G401 (cell line): Measurements from ENCODE around the gene WWP2. TPM values are rescaled to one million over a fixed set of nuclear protein-coding genes. Genes with fewer than 3 reads are reported as not detected.
"Not testable (repeated sequence)": the region's sequence is repeated elsewhere in the genome, so short reads cannot be mapped to it uniquely, and the experiment has no call there.

Source experiments
- DNase-seq: peaks from one replicate; pipeline ENCODE4 v3.0.0-alpha.2; 2015; ENCODE audit warnings: low spot score
- in situ Hi-C: cut with HindIII; loops from 2 replicates; pipeline ENCODE4 v1.10.0; 2016; ENCODE audit warnings: low sequenced_read_pairs, mixed read lengths
- total RNA-seq: library from RNA; depleted of rRNA; stranded (reverse); fragments of >200 nt; shearing (Covaris generic); gene quantifications from 2 replicates; pipeline ENCODE4 v1.2.3, GENCODE V29; 2014

The WWP2 gene
- total RNA-seq, 1 experiment from 2014 or later = 24.3 TPM

DNA sequence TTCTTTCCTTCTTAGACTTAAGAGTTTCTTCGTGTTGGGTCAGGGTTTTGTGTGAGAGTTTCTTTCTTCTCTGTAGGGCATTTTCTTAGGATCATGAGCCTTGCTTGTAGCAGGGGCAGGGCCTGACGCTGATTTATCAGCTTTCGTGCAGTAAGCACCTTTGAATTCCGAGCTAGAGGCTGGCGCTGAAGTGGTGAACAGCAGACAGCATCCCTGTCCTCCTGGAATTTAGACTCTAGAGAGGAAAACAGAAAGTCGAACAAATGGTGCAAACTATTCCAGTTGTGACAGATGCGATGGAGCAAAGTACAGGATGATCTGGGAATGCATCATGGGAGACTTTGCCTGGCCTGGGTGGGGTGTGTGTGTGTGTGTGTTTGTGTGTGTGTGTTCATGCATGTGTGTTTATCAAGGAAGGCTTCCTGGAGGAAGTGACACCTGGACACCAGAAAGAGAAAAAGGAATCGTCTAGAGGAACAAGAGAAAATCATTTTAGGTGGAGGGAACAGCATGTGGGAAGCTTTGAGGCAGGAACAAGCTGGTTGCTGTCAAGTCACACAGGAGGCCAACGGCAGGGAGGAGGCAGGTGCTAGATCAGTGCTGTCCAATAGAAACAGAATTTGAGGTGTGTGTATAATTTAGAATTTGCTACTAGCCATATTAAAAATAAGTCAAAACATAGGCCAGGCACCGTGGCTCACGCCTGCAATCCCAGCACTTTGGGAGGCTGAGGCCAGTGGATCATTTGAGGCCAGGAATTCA lies 60.2 kb downstream of the WWP2 start:
- in situ Hi-C loops = no loop called here
- no peak for DNase-seq

DNA sequence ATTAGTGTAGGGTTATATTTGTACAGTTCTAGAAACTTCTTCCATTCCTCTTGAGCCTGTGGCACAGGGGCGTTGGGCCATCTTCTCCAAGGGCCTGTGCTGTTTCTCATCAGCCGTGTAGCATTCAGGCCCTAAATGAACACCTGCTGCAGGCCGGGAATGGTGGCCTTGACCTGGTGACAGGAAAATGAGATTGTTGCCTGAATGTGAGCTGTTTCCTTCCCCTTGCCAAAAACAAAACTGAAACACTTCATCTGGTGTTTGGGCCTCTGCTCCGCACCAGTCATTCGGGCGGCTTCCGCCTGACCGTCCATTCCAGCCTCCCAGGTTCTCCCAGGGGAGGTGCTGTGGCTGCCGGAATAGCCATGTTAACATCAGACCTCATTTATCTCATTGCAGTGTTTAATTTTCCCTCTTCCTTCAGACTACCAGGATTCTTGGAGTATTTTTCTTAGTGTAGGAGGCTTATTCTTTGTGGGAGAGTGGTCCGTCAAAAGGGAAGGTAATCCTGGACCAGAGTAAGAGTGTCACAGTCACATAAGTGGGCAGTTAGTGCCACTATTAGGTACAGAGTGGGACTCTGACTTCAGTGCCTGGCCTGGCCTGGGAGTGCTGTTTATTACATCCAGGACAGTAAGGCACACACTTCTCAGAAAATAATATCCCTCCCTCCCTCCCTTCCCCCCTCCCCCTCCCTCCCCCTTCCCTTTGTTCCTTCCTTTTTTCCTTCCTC lies 61.9 kb downstream of the WWP2 start:
- no peak for DNase-seq
- in situ Hi-C loops = no loop called here

DNA sequence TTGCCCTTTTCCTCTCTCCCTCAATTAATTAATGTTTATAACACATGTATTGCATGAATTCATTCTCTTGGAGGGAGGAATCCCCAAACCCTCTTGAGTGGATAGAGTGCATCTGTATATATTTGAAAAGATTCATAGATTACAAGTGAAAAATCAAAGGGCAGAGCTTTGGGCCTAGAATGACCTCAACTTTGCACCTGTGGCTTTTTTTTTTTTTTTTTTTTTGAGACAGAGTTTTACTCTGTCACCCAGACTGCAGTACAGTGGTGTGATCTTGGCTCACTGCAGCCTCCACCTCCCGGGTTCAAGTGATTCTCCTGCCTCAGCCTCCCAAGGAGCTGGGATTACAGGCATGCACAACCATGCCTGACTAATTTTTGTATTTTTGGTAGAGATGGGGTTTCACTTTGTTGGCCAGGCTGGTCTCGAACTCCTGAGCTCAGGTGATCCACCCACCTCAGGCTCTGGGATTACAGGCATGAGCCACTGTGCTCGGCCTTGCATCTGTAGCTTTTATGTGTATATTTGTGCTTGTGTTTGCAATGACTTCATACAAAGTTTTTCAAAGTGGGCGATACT lies 62.5 kb downstream of the WWP2 start:
- DNase-seq, in situ Hi-C loops: not testable (repeated sequence)

DNA sequence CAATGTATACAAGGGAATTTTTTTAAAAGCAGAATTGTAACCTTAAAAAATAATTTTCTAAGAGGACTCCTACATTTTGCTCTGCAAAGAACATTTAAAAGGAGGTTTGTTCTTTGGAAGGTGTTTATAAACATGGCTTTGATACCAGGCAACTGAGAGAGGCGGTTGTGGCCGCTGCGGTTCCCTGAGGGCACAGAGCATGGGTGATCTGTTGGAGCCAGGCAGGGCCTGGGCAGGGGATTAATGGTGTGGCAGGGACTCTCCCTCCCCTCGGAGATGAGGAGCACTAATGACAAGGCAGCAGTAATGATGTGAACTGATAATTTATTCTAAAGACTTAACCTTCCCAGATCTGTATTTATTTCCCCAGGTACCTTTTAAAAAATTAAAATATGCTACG lies 65.4 kb downstream of the WWP2 start:
- no peak for DNase-seq
- in situ Hi-C loops = no loop called here

DNA sequence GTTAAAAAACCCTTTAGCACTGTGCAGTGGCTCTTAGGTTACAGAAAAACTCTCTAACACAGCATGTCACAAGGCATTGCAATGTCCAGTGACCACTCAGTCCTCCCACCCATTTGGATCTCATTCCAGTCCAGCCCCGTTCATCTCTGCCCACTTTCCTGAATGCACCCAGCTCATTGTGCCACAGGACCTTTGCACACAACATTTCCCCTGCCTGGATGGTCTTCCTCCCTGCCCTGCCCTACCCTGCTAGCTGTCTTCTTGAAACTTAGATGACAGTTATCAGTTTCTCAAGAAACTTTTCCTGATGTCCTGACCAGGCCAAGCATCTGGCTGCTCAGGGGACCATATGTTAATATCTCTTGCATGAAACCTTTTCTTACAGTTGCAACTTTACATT lies 67.2 kb downstream of the WWP2 start:
- in situ Hi-C loops = no loop called here
- DNase-seq = no peak

DNA sequence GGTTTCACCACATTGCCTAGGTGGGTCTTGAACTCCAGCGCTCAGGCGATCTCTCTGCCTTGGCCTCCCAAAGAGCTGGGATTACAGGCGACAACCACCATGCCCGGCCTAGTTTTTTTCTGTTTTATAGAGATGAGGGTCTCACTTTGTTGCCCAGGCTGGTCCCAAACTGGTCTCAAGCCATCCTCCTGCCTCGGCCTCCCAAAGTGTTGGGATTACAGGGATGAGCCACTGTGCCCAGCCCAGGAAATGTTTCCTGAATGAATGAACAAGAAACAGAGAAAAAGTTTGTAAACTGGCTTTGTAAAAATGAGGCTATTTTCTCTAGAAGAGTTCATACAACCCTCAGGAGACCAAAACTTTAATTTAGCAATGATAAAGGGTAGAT lies 68.0 kb downstream of the WWP2 start:
- in situ Hi-C loops = no loop called here
- no peak for DNase-seq

DNA sequence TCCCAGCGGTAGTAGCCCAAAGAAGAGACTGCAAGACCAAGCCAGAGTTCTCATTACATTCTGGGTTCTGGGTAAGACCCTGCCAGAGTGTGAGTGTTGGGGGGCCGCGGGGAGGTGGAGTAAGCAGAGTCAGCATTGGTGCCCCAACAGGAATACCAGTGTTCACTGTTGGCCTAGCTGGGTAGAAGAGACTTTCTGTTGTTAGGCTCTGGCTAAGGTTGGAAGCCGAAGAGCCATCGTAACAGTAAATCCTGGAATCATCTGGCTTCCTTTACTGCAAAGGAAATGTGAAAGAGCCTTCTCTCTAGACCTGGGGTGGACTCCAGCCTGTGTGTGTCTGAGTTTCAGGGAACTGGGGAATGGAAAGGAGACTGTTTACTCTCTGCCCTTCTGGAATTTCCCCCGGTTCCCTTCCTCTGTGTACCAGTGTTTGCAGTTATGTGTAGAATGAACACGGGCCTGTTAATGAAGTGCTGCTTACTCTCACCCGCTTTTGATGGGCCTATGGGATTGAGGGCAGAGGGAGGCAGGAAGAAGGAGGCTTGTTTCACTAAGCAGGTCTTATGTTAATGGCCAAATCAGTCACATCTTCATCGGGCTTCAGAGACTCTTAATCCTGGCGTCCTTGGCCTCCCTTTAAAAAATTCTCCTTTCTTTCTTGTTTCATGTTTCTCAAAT lies 68.5 kb downstream of the WWP2 start:
- no peak for DNase-seq

DNA sequence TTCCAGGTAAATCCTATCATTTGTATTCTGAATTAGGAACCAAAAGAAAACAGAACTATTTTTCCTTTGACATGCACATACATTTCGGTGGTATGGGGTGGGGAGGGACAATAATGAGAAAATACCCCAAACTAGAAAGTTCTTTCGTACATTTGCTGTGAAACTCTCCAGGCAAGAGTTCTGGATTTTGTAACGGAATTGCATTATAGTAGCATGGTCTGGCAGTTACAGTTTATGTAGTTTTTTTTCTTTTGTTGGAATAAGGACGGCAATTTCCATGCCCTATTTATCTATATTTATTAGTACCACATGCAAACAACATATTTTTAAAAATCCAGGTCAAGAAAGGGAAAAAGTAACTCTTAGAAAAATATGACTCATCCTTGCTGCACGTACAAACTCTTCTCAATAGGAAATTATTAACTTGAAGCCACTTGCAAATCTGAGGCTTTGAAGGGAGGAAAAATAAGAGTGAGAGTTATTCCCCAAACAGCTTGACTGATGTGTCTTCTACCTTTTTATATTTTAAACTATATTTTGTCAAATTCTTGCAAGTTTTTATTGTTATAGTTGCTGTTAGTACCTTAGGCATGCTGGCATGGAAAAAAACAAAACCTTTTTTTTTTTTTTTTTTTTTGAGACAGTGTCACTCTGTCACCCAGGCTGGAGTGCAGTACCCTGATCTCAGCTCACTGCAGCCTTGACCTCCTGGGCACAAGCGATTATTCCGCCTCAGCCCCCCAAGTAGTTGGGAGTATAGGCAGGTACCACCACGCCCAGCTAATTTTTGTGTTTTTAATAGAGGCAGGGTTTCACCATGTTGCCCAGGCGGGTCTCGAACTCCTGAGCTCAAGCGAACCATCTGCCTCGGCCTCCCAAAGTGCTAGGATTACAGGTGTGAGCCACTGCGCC lies 69.3 kb downstream of the WWP2 start:
- in situ Hi-C loops = no loop called here
- DNase-seq = no peak

More for the DNA sequence above, 68.5 kb downstream of the WWP2 start:
- in situ Hi-C loops = no loop called here

DNA sequence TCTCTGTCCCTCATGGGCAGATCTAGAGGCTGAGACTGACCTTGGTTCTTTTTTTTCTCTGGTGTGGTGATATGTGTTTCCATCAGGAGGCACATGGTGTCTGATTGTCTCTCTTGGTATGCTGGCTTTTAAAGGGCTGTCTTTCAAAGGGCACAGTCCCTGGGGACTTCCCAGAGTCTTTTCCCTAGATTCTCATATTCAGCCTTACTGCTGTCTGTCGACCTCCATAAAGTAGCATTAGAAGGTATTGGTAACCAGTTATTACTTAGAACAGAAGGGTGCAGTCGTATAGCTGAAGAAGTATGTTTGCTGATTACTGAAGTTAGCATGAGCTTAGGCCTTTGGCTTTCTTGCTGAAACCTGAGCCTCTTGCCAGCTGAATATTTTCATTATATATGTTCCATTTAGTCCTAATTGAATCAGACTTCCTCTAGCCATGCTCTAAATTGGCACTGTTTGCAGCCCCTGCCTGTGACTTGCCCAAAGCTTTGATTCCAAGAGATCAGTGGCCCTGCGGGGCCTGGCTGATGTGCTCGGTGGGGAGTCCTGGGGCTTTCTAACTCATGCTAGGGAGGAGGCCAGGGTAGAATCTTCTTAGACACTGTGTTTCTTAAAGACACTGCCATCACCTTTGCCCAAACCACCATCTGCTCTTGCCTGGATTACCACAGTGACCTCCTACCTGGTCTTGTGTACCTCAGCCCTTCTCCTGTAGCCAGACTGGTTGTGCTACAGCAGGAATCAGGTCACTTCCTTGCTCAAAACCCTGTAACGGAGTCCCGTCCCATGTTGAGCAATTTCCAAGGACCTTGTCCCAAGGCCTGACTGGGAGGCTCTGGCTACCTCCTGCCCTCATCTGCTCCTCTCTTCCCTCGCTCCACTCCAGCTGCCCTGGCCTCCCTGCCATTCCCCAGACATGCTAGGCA lies 71.5 kb downstream of the WWP2 start:
- DNase-seq = peak; percentile 92
- in situ Hi-C loops = no loop called here

DNA sequence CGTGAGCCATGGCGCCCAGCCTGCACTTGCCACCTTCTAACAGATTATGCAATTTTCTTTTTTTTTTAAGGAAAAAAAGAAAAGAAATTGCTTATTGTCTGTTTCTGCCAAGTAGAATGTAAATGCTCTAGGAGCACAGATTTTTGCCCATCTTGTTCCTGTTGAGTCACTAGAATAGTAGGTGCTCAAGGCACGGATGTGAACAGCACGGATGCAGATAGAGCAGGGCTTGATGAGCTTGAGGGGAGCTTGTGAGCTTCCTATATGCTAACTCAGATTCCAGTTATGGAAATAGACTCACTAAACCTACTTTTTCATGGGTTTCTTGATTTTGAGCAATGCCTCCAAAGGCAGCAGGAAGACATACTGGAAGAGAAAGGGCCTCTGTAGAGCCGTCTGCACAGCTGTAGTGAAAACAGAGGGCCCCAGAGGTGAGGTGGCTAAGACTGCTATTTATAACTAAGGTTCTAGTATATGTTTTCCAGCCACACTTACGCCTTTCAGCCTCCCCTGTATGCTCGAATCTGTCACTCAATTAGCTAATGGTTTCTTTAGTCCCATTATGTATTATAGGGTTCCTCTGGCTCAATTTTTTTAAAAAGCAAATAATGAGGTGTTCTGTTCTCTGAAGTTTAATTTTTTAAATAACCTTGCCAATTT lies 72.8 kb downstream of the WWP2 start:
- in situ Hi-C loops = no loop called here
- DNase-seq = no peak

DNA sequence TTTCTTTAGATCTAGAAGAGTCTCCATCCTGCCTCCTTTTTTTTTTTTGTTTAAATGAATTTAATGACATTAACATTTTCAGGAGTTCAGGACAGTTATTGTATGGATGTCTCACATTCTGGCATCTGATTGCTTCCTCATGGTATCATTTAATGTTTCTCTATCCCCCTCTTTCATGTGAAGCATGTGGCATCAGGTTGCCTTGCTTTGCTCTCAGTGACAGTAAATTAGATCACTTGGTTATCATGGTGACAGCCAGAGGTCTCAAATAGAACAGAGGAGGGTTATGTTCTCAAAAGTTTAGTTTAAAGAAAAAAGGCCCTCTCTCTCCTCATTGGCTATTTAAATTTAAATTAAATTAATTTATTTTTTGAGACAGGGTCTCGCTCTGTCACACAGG lies 74.1 kb downstream of the WWP2 start:
- in situ Hi-C loops = no loop called here
- no peak for DNase-seq

DNA sequence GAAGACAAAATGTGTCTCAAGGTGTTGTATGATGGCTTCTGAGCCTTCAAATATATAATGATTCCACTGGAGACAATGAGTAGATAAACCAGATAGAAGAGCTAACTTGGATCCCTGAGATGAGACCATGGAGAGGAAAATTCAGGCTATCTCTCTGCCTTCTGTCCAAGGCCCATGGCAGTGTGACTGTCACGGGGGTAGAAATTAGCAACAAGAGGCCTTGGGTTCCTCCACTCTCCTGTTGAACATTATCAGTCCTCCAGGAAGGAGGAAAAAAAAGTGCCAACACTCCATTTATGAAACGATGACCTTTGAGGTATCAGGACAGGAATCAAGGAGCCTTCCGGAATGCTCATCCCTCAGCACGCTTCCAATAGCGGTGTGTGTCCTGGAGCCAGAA lies 75.2 kb downstream of the WWP2 start:
- DNase-seq = no peak
- in situ Hi-C loops = no loop called here

DNA sequence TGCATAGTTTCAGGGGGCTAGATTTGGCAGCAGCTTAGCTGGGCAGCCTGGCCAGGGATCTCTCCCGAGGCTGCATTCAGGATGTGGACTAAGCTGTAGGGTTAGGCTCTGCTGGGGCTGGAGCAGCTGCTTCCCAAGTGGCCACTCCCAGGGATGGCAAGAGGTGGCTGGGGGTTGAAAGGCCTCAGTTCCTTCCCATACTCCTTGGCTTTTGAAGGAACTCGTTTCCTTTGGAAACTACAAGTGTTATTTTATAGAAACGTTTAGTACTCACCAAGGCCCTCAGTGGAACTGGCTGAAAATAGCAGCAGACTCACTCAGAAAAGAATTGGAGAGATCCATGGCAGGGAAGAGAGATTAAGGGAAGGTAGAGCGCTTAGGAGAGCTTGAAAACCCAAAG lies 76.4 kb downstream of the WWP2 start:
- DNase-seq = no peak
- in situ Hi-C loops = no loop called here

DNA sequence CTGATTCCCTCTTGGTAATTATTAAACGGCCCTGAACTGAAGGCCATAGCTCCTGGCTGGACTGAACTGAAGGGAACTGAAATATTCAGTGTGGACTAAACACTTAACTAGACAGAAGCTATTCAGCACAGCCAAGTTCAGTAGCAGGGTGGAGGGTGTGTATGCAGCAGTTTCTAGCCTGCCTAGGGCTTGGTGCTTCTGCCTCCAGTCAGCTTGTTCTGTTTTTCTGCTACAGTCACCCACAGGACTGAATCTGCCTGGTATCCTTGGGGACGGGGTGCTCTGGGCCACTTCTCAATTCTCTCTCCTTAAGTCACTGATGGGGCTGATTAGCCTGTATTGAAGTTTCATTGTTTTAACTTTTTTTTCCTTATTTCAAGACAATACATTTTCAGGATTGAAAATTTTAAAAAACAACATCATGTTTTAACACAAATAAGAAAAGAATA lies 77.1 kb downstream of the WWP2 start:
- in situ Hi-C loops = no loop called here
- peak; percentile 35 for DNase-seq

DNA sequence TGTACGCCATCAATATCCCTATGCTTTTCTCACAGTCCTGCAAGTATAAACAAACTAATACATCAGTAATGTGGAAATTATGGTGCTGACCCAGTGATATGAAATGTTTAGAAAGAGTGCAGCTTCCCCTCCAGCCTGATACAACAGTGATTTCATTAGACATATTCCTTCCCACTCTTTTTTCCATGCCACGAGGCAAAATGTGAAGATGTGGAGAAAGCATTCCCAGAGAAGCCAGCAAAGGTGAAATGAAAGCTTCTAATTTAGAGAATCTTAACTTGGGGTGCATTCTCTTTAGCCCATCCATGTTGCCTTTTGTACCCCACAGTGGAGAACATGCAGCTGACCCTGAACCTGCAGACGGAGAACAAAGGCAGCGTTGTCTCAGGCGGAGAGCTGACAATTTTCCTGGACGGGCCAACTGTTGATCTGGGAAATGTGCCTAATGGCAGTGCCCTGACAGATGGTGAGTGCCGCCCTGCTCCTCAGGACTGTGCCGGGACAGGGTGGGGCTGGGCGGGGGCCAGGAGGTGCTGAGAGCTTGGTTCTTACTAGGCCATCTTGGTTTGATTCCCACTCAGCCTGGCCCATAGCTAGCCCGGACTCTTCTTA lies 77.8 kb downstream of the WWP2 start:
- in situ Hi-C loops = no loop called here
- DNase-seq = peak; percentile 96

DNA sequence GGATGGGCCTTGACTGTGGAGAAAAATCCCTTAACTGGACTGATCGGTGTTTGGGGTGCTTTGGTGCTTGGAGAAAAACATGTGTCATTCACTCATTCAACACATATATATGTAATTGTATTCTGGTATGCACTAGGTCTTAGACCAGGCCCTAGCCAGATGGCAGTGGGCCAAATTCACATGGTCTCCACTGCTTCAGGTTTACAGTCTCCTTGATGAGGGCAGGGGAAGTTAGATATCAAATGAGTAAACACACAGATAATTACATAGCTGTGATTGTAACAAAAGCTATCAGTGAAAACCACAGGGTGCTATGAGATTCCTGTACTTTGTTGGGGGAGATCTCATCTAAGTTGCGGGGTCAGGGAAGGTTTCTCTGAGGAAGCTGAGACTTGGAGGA lies 78.8 kb downstream of the WWP2 start:
- no peak for DNase-seq
- in situ Hi-C loops = no loop called here

DNA sequence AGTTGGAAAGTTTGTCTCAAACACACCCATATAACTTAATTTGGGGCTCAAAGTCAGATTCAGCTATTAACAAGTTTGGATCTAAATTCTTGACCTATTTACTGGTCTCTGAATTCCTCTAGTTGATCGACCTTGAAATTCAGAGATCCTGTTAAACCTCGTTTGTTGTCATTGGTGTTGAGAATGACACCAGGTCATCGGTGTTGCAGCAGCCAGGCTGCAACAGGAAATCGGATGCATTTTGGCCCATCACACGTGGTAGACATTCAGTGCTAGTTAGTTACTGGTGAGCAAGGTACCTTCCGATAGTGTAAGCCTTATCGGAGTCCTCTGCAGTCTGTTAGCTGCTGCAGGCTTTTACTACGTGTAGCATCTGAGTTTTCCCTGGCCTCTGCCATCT lies 82.3 kb downstream of the WWP2 start:
- in situ Hi-C loops = no loop called here
- no peak for DNase-seq
